NCI-H446 treated with DMSO at 0.1 percent for 48 hours (cell line): ENCODE results near the gene ENGASE.

Source experiments
- DNase-seq: peaks from one replicate; lab custom pipeline; 2025; lab: John Stamatoyannopoulos, UW

Gene ENGASE

GRCh38 chr17:79116575-79117368, 42.1 kb downstream of the ENGASE start:
- DNase-seq, result no peak

- no peak for DNase-seq
These were observed 43.4 kb downstream of the ENGASE start for GRCh38 chr17:79117905-79118487.

- DNase-seq, result no peak
These were observed 44.3 kb downstream of the ENGASE start for GRCh38 chr17:79118924-79119323.

GRCh38 chr17:79120259-79120658, 45.6 kb downstream of the ENGASE start:
- DNase-seq, result no peak

- no peak for DNase-seq
These were observed 49.4 kb downstream of the ENGASE start for GRCh38 chr17:79123988-79124387.

- no peak for DNase-seq
These were observed 50.0 kb downstream of the ENGASE start for GRCh38 chr17:79124513-79125209.

- DNase-seq, result peak; percentile 10
These were observed 50.9 kb downstream of the ENGASE start for GRCh38 chr17:79125503-79125902.

- no peak for DNase-seq
These were observed 51.5 kb downstream of the ENGASE start for GRCh38 chr17:79126139-79126538.

- DNase-seq, result no peak
These were observed 53.0 kb downstream of the ENGASE start for GRCh38 chr17:79127534-79128135.

- DNase-seq, result no peak
These were observed 54.9 kb downstream of the ENGASE start for GRCh38 chr17:79129523-79129922.

- DNase-seq, result no peak
These were observed 56.1 kb downstream of the ENGASE start for GRCh38 chr17:79130536-79131273.

- DNase-seq, result no peak
These were observed 56.6 kb downstream of the ENGASE start for GRCh38 chr17:79131274-79131635.

GRCh38 chr17:79131701-79132100, 57.1 kb downstream of the ENGASE start:
- DNase-seq, result no peak

- DNase-seq, result no peak
These were observed 57.8 kb downstream of the ENGASE start for GRCh38 chr17:79132271-79133064.

GRCh38 chr17:79133214-79133613, 58.6 kb downstream of the ENGASE start:
- DNase-seq, result no peak

GRCh38 chr17:79133985-79134384, 59.4 kb downstream of the ENGASE start:
- no peak for DNase-seq

GRCh38 chr17:79135011-79135410, 60.4 kb downstream of the ENGASE start:
- DNase-seq, result no peak

- no peak for DNase-seq
These were observed 61.2 kb downstream of the ENGASE start for GRCh38 chr17:79135628-79136405.
